Activated naive CD4-positive, alpha-beta T cell treated with anti-CD3 and anti-CD28 coated beads, Interleukin-2, amount 50 U/mL, for 16 hours (primary cell): ENCODE data around the gene GRK2.
A peak's percentile ranks its signal among the peaks of the same experiment; 100 is the strongest.
"Not testable (repeated sequence)": the region's sequence is repeated elsewhere in the genome, so short reads cannot be mapped to it uniquely, and the experiment has no call there.

Experiments used
- DNase-seq: peaks from one replicate; pipeline ENCODE4 v3.0.0-alpha.2; 2020

Gene GRK2

DNA sequence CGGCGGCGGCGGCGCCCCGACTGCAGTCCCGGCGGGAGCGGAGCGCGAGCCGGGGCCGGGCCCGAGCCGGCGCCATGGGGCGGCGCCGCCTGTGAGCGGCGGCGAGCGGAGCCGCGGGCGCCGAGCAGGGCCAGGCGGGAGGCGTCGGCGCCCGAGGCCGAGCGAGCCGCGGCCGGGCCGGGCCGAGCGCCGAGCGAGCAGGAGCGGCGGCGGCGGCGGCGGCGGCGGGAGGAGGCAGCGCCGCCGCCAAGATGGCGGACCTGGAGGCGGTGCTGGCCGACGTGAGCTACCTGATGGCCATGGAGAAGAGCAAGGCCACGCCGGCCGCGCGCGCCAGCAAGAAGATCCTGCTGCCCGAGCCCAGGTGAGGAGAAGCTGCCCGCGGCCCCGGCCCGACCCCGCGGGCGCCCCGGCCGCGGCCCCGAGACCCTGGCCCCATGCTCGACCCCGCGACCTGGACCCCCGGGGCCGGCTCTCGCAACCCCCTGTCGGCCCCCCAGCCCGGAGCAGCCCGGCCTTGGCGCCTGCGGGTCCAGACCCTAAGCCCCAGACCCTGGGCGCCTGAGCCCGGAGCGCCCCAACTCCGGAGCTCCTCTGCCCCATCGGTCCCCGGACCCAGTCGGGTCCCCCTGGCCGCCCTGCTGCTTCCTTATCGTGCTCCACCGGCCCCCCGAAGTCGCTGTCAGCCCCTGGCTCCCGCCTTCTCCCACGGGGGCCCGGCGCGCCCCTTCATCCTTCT is at the start of gene GRK2:
Gene GRK2 (plus strand): TSS at position 25 of the 739 bp plus-strand sequence. CDS start 227 bp downstream, at position 252.
- DNase-seq, result peak; percentile 55

DNA sequence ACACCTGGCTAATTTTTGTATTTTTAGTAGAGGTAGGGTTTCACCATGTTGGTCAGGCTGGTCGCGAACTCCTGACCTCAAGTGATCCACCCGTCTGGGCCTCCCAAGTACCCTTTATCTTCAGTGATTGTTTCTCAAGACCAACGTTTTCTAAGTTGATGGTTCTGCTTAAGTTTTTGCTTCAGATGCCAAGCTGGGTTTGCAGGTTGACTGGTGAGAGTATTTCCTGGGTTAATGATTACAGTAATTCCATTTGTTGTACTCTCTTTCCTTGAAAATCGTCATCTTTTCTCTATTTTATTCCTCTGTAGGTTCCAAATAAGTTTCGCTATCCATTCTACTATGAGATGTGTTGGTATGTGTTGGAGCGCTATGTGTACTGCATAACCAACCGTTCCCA is 38.5 kb upstream of the GRK2 start:
- no peak for DNase-seq

DNA sequence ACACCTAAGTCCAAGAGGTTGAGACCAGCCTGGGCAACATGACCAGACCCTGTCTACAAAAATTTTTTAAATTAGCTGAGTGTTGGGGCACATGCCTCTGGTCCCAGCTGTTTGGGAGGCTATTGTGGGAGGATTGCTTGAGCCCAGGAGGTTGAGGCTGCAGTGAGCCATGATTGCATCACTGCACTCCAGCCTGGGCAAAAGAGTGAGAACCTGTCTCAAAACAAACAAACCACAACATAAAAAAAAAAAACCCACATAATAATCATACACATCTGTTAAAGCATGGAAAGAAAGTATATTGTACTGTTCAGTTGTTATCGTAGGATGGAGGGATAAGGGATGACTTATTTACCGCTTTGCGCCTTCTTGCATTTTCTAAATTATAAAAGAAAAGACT is 35.9 kb upstream of the GRK2 start:
- no peak for DNase-seq

DNA sequence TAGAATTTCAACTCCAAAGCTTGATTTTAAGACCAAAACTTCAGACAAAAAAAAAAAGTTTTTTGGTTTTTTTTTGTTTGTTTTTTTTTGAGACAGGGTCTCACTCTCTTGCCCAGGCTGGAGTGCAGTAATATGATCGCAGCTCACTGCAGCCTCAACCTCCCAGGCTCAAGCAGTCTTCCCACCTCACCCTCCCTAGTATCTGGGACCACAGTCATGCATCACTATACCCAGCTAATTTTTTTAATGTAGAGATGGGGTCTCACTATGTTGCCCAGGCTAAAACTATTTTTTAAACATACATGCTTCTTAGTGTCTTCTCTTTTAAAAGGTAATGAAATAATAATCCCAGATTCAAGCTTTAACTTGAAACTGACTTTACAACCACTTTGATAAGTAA is 35.4 kb upstream of the GRK2 start:
- no peak for DNase-seq

DNA sequence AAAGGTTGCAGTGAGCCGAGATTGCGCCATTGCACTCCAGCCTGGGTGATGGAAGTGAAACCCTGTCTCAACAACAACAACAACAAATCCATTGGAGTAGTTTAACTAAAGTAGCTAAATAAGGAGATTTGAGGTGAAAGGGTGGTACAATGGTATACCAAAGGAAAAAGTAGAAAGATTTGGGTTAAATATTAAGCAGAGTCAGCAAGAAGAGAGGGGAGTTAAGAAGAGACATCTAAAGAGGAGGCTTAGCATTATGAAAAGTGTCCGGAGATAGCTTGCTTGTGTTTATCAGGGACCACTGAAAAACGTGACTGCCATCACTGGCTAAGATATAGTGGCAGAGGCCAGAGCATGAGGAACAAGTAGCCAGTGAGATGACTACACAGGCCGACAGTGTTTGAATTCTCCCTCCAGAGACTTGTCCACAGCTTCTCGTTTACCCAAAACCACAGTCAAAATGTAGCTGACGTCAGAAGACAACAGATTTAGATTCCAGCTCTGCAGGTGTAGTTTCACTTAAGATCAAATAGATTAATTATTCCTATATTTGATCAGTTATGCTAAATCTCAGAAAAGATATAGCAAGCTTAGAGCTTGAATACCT is 32.6 kb upstream of the GRK2 start:
- no peak for DNase-seq

DNA sequence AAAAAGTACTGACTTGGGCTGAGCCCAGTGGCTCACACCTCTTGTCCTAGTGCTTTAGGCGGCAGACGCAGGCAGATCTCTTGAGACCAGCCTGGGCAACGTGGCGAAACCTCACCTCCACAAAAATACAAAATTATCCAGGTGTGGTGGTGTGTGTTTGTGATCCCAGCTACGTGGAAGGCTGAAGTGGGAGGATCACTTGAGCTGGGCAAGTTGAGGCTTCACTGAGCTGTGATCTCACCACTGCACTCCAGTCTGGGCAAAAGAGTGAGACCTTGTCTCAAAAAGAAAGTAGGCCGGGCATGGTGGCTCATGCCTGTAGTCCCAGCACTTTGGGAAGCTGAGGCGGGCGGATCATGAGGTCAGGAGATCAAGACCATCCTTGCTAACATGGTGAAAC is 31.7 kb upstream of the GRK2 start:
- DNase-seq, result not testable (repeated sequence)

DNA sequence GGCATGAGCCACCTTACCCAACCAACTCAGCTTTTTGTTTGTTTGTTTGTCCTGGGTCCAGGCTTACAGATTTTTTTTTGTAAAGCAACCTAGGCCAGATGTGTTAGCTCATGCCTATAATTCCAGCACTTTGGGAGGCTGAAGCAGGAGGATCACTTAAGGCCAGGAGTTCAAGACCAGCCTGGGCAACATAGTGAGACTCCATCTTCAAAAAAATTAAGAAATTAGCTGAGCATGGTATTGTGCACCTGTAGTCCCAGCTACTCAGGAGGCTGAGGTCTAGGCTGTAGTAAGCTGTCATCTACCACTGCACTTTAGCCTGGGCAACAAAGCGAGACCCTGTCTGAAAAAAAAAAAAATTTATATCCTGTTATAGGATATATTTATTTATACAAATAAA is 28.7 kb upstream of the GRK2 start:
- DNase-seq, result no peak

DNA sequence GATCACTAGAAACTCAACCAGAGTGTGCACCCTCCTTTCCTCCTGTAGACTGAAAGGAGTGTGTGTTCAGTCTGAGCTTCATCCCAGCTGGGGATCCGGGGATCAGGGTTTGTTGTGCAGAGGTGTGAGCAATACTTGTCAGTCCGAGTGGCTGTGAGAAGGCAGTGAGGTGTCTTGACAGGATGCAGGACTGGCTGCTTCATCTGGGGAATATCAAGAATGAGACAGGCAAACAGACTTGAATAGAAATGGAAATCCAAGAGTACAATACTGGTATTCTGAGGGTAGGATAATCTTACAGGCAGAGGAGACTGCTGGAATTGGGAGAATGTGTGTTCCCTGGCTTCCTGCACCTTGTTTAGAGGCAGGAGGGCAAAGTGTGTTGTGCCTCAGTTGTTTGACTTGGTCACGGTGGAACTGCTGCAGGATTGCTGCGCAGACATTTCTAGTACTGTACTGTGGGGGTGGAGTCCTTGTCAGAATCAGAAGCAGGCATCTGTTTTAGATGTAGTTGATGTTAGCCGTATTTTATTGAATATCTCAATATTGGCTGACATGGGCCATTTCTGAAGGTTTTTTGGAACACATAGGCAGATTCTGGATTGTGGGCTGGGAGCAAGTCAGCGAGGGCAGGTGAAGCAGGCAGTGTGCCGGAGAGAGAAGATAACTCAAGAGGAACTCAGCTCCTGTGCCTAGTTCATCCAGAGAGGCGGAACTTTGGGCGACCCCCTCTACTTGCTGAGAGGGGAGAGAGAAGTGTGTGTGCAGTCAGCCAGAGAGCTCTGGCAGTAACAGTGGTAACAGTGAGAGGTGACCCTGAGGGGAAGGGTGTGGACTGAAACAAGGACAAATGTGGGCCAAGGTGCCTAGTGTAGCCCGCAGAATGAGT is 27.1 kb upstream of the GRK2 start:
- no peak for DNase-seq

DNA sequence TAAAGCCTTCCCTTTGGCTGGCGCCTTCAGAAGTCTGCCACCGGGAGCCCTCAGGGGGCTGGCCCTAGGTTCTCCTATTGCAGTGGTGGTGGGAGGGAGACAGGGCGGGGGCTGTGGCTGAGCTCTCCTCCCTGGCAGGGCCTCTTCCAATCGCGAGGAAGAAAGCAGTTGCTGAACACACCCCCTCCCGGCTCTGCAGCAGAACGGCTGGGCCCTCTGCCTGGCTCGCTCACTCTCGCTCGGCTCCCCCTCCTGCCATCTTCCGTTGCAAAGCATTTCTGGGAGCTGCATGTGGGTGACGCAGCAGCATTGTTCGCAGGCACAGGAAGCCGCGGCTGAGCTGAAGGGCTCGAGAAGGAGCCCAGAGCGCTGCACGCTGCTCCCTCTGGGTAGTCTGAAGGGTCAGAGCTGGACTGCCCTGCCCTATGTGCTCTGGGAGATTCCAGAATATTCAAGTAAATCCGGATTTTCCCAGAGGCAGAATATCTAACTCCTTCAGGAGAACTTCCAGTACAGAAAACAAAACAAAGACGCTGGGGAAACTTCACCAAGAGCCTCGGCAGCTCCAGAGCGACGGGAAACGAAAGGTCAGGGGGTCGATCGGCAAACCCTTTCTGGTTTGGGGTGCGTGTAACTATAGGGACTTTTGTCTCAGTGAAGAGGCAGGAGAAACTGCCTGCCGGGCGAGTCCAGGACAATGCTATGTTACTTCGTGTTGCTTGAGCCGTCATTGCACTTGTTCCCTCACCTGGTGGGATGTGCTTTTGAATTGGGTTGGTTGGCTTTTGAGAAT is 26.3 kb upstream of the GRK2 start:
- peak; percentile 97 for DNase-seq

DNA sequence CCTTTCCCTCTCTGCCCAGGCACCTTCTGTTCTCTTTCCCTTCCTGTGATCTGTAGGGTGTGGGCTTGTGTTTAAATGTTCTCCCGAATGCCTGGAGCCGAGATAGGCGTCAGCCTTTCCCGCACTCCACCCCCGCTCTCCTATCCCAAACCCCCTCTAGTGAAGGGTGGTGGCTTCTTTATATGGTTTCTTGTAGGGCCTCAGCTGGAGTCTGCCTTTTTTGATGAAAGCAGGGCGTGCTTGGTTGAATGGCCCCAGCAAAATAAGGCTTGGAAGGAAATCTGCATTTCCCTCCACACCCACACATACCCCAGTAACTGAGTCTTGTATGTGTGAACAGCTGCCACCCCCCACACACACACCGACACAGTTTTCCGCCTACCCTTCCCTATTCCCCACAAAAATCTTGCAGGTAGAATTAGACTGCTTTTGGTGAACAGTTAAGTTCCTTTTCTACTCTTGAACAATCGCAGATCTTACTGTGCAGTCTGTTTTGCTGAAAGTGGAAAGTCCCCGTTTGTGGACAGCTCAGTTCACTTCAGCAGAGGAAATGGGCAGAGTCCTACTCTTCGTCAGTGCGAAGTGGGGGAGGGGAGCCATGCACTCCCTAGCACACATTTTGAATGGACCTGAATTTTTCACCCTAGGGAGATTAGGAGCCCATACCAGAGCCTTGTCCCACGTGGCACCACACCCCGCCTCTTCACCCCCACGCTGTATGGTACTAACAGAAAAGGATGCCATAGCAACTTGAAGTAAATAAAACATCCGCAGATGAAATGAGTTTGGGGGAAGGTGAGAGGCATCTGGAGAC is 25.5 kb upstream of the GRK2 start:
- DNase-seq, result peak; percentile 80

DNA sequence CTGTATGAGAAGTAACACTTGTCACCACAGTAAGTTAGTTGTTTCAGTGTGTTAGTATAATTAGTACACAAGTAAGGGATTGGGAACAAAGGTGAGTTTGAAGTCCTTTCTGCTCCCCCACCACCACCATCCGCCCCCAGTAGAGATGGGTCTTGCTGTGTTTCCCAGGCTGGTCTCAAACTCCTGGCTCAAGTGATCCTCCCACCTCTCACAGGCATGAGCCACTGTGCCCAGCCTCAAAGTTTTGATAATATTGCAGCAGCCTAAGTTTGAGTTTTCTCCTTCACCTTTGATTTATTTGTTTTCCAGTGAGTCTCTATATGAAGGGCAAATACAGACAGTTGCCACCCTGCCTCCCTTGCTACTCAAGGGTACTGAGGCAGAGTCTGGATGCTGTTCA is 23.7 kb upstream of the GRK2 start:
- DNase-seq, result no peak

DNA sequence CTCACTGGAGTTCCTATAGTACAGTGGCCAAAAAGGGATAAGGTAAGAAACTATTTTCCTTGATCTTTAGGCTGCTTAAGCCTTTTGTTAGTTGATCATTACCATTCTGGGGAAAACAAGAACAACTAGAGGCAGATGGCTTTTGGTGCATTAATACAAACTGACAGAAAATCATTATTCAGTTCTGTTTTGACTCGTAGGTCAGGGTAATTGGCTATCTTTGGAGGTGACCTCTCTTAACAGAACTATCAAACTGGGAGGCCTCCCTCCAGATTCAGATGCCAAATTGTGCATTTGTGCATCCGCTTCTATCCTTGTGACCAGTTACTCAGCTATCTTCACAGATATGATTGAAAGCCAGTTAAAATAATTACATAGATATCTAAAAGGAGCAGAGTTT is 23.2 kb upstream of the GRK2 start:
- DNase-seq, result no peak

DNA sequence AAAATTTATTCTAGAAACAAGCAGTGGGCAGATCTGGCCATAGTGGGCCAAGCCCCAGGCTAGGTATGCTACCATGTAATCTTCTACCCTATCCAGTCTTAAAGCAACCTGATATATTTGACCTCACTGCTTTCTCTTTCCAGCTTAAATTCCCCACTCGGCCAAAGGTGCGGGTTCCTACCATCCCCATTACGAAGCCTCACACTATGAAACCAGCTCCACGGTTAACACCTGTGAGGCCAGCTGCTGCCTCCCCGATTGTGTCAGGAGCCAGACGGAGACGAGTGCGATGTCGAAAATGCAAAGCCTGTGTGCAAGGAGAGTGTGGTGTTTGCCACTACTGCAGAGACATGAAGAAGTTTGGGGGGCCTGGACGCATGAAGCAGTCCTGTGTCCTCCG is 21.2 kb upstream of the GRK2 start:
- no peak for DNase-seq

DNA sequence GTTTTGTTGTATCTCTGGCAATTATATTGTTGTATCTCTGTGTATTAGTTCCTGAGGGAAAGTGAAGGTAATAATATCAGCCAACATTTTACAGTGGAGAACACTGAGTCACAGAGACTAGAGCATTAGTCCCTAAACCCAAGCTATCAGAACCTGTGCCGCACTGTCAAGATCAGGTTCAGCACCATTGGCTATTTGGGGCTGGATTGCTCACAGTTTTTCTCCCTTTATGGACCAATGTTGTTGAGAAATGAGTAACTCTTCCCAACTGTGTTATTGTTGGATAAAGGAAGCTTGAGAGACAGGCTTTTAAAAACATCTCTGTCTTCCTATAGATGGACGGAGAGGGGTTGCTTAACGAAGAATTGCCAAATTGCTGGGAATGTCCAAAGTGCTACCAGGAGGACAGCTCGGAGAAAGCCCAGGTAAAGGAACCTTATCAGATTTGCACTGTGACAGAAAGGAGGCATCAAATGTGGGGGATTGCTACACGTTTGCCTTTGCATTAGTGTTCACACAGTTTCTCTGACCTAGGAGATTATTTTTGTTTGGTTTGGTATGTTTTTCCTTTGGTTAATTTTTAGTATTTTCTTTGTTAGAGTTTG is 18.2 kb upstream of the GRK2 start:
- no peak for DNase-seq

DNA sequence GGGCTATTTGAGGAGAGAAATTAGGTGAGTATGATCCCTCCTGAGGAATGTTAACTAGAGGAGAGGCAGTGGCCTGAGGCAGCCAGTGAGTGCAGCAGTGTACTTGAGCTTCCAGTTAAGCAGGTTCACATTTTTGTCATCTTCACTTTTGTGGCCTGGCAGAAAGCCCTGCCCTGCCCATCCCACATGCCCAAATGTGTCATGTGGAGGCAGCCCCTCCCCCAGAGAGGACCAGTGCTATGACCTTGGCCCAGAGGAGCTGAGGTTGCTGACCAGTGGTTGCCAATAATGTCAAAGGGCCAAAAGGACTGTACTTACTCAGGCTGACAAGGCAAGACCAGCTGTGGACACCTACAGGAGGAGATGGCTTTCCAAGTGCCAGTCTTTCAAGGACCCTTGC is 17.6 kb upstream of the GRK2 start:
- no peak for DNase-seq

DNA sequence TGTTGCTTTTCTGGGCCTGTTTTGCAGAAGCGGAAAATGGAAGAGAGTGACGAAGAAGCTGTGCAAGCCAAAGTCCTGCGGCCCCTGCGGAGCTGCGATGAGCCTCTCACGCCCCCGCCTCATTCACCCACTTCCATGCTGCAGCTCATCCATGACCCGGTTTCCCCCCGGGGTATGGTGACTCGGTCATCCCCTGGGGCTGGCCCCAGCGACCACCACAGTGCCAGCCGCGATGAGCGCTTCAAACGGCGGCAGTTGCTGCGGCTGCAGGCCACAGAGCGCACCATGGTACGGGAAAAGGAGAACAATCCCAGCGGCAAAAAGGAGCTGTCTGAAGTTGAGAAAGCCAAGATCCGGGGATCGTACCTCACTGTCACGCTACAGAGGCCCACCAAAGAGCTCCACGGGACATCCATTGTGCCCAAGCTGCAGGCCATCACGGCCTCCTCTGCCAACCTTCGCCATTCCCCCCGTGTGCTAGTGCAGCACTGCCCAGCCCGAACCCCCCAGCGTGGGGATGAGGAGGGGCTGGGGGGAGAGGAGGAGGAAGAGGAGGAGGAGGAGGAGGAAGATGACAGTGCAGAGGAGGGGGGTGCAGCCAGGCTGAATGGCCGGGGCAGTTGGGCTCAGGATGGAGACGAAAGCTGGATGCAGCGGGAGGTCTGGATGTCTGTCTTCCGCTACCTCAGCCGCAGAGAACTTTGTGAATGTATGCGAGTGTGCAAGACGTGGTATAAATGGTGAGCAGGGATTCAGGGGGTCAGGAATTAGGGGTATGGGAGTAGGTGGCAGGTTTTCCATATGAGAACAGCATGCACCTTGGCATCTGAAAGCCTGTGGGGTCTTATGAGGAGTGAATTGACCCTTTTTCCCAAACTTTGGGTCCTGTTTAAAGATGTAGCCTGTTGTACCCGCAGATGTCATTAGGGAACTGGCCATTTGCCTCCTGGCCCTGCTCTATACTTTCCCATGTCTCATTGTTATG is 15.9 kb upstream of the GRK2 start:
- no peak for DNase-seq

DNA sequence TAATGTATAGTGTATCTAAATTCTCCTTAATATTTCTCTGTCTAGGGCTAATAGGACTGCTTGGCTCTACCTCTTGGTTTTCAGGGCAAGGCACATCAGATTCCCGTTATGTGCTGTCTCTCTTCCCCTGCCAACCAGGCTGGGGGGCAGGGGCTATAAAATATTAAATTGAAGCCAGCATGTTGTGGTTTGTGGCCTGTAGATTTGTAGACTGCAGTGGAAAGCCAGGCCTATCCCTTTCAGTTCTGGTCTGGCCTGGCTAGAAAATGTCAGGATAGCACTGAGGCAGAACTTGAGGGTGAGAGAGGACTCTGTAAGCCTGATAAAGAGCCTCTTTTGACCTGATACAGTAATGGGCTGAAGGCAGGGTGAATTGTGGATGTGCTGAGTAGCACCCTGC is 14.4 kb upstream of the GRK2 start:
- DNase-seq, result no peak

DNA sequence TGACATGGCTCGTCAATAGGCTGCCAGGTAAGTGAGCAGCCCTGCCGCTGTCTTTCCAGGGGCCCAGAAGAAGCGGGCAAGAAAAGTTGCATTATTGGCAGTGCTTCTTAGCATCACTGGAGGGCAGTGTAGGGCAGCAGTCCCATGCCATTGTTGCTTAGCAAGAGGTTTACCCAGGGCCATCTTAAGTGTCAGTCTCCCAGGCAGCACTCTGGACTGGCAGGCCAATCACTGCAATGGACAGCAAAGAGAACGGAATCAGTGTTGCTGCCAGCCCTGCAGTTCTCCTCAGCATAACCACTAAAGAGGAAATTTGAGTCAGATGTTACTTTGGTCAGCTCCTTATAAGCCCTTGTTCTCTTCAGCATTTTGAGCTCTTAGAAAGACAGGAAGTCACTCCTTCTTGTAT is 13.4 kb upstream of the GRK2 start:
- DNase-seq, result no peak

DNA sequence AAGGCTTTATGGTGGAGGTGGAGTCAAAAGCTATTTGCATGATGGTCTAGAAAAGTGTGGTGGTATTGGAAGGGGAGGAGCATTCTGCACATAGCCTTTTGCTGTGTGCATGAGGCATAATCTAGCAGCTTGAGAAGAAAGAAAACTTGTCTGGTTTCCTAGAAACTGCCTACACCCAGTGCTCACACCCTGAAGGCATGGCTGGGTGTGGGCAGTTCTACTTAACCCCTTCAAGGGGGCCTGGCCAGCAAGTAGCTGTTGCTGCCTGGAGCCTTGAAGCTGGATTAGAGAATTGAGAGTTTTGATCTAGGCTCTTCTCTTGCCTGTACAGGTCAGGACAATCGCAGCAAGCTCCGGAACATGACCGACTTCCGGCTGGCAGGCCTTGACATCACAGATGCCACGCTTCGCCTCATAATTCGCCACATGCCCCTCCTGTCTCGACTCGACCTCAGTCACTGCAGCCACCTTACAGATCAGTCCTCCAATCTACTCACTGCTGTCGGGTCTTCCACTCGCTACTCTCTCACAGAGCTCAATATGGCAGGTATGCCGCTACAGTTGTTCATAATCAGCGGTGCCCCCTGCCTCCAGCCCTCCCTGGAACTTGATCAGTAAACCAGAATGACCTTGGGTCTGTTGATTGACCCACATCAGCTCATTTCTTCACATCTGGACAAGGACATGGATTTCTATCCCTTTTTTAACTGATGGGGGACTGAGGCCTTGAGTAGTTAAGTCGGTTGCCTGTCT is 12.2 kb upstream of the GRK2 start:
- DNase-seq, result no peak

DNA sequence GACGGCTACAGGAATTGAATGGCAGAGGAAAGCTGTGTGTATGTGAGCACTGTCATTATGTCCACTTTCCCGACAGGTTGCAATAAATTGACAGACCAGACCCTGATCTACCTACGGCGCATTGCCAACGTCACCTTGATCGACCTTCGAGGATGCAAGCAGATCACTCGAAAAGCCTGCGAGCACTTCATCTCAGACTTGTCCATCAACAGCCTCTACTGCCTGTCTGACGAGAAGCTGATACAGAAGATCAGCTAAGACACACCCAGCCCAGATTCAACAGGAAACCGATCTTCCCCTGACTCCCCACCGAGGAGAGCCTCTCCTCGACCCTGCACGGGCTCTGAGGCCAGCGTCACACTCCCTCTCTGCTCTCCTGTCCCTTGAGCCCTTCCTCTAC is 11.5 kb upstream of the GRK2 start:
- DNase-seq, result no peak
